Stomach (tissue), 9 donors: ENCODE data around the gene PRDM16. TPM values are rescaled to one million over a fixed set of nuclear protein-coding genes. Genes with fewer than 3 reads are reported as not detected.

ENCODE experiments used
- DNase-seq, 2 donors: peaks; one replicate each; pipeline versions ENCODE4 v3.0.0 to v3.0.0-alpha.2; 2013 to 2019
- H3K27ac ChIP-seq, 5 donors: fragments of 200-600 bp in 4 of 5; sonication (generic) in 4 of 5; one replicate each; pipeline ENCODE4 v1.5.1; 2013 to 2019; ENCODE audit warnings: mild to moderate bottlenecking in 1 of 5, moderate library complexity in 1 of 5
- H3K27me3 ChIP-seq, 3 donors: fragments of 200-600 bp; sonication (generic); one replicate each; pipeline ENCODE4 v1.5.1; 2017 to 2019; ENCODE audit warnings: mixed run types in 1 of 3
- H3K36me3 ChIP-seq, 4 donors: fragments of 200-600 bp; sonication (generic); 1 replicate in 3 of 4; 2 replicates in 1 of 4; pipeline ENCODE4 v1.5.1; 2016 to 2019
- H3K4me1 ChIP-seq, 4 donors: fragments of 200-600 bp; sonication (generic); one replicate each; pipeline ENCODE4 v1.5.1; 2016 to 2019
- H3K4me3 ChIP-seq, 4 donors: fragments of 200-600 bp; sonication (generic) in 3 of 4; one replicate each; pipeline ENCODE4 v1.5.1; 2016 to 2019; ENCODE audit warnings: mild to moderate bottlenecking in 1 of 4
- H3K9me3 ChIP-seq, 4 donors: fragments of 200-600 bp; sonication (generic); one replicate each; pipeline ENCODE4 v1.5.1; 2016 to 2019
- CTCF ChIP-seq, 7 experiments: fragments of 450-650 bp in 4 of 7; fragments of 200-600 bp in 3 of 7; sonication (generic) in 3 of 7; IDR thresholded peaks; one replicate each; pipeline ENCODE4 v1.5.1; 2016 to 2019; ENCODE audit warnings: antibody characterized with exemption in 7 of 7, control low read depth in 2 of 7, mild to moderate bottlenecking in 1 of 7
- EP300 ChIP-seq: sonication (generic); formaldehyde crosslinking; IDR thresholded peaks from one replicate; pipeline ENCODE4 v1.6.1; 2017; ENCODE audit warnings: antibody characterized with exemption
- POLR2A ChIP-seq, 4 donors: fragments of 450-650 bp; IDR thresholded peaks; one replicate each; pipeline ENCODE4 v1.6.1; 2016; ENCODE audit warnings: antibody characterized with exemption in 4 of 4, control low read depth in 2 of 4, mild to moderate bottlenecking in 1 of 4, moderate library complexity in 1 of 4
- POLR2AphosphoS5 ChIP-seq, 3 donors: sonication (generic); formaldehyde crosslinking; IDR thresholded peaks; one replicate each; pipeline ENCODE4 v1.6.1; 2016; ENCODE audit warnings: antibody characterized with exemption in 3 of 3
- WGBS, 5 donors: extraction: QIAGEN DNeasy Blood & Tissue Kit in 3 of 5; methylation state at CpG; one replicate each; pipeline versions ENCODE4 v1.1.5 to v1.1.7; 2013 to 2018; 5-methylcytosine and 5-hydroxymethylcytosine counted together
- intact Hi-C: fragments of 100-400 bp; cut with DNase I; formaldehyde crosslinking; loops from one replicate; pipeline ENCODE4 v1.15.1; 2023; ENCODE audit warnings: low total_unique reads
- polyA plus RNA-seq, 3 donors: library from polyadenylated mRNA; stranded (reverse); fragments of 200-250 nt; gene quantifications; one replicate each; pipeline ENCODE4 v1.2.3, GENCODE V29; 2013
- total RNA-seq, 5 donors: library from RNA; depleted of rRNA; stranded (reverse); fragments of >200 nt; gene quantifications; one replicate each; pipeline versions ENCODE4 v1.1.0 to v1.2.3, GENCODE V29; 2014 to 2016
- donor health status: healthy with polysubstance abuse.
- donor health status: Bipolar disorder and iron deficiency.
- donor health status: healthy.

Gene PRDM16
- total and polyA plus RNA-seq, 8 donors, result 0.29 to 222 (median 15.8) TPM

- no peak overlapping the region for H3K4me3 ChIP-seq
- no peaks in the 10 kb centered on the region for H3K36me3 ChIP-seq
- WGBS, 5 donors, result 86 to 92% (median 87%) methylated on average over 2 of the region's 2 CpGs
- DNase-seq, result no peak
- H3K27ac ChIP-seq, result peak overlapping the region in 1 of 5 donors; percentile 72
- intact Hi-C loops, result no loop called here
- peaks cover 0 to 9% (median 0%) of the 10 kb centered on the region in 3 donors for H3K27me3 ChIP-seq
- H3K9me3 ChIP-seq, result no peaks in the 10 kb centered on the region
- no peak for TF ChIP-seq POLR2A (IDR thresholded peaks at IDR 0.05)
- TF ChIP-seq EP300, result no peak
- no peak for TF ChIP-seq CTCF (IDR thresholded peaks at IDR 0.05)
- TF ChIP-seq POLR2AphosphoS5 (IDR thresholded peaks at IDR 0.05), result no peak
- H3K4me1 ChIP-seq, result peaks cover 31 to 62% (median 50%) of the 10 kb centered on the region in 4 donors
Measured at GRCh38 chr1:3318329-3318728, 249.3 kb downstream of the PRDM16 start.

- peak in 1 of 3 donors; percentile 71 for TF ChIP-seq POLR2AphosphoS5 (IDR thresholded peaks at IDR 0.05)
- TF ChIP-seq POLR2A (IDR thresholded peaks at IDR 0.05), result no peak
- TF ChIP-seq EP300, result no peak
- TF ChIP-seq CTCF (IDR thresholded peaks at IDR 0.05), result peak in 6 of 7 experiments; percentile 49 to 94 (median 82)
- no peak overlapping the region for H3K4me3 ChIP-seq
- no peaks in the 10 kb centered on the region for H3K9me3 ChIP-seq
- H3K36me3 ChIP-seq, result no peaks in the 10 kb centered on the region
- intact Hi-C loops, result no loop called here
- WGBS, 5 donors, result 11 to 42% (median 18%) methylated on average over 4 of the region's 4 CpGs
- peaks cover 22 to 56% (median 45%) of the 10 kb centered on the region in 4 donors for H3K4me1 ChIP-seq
- peak overlapping the region; percentile 40 to 79 (median 72) for H3K27ac ChIP-seq
- peak; percentile 75 to 90 for DNase-seq
- H3K27me3 ChIP-seq, result peaks cover 0 to 24% (median 0%) of the 10 kb centered on the region in 3 donors
Measured at GRCh38 chr1:3319874-3320245, 250.9 kb downstream of the PRDM16 start.

- Histone ChIP-seq H3K4me1 (peaks cover 19 to 49% (median 42%) of the 10 kb centered on the region in 4 donors), H3K9me3 (no peaks in the 10 kb centered on the region), H3K36me3 (no peaks in the 10 kb centered on the region), H3K4me3 (no peak overlapping the region), H3K27ac (peak overlapping the region; percentile 40 to 79 (median 65)), H3K27me3 (peaks cover 0 to 26% (median 0%) of the 10 kb centered on the region in 3 donors)
- TF ChIP-seq POLR2AphosphoS5 (IDR thresholded peaks at IDR 0.05) (peak in 1 of 3 donors; percentile 60), POLR2A (IDR thresholded peaks at IDR 0.05) (no peak), EP300 (no peak), CTCF (IDR thresholded peaks at IDR 0.05) (peak in 1 of 7 experiments; percentile 42)
- intact Hi-C loops, result no loop called here
- 33 to 42% (median 39%) methylated on average over 17 to 18 of the region's 18 CpGs for WGBS, 5 donors
- DNase-seq, result peak; percentile 69 to 81
Measured at GRCh38 chr1:3320246-3321152, 251.5 kb downstream of the PRDM16 start.

- no peaks in the 10 kb centered on the region for H3K36me3 ChIP-seq
- peaks cover 19 to 40% (median 38%) of the 10 kb centered on the region in 4 donors for H3K4me1 ChIP-seq
- H3K27ac ChIP-seq, result peak overlapping the region in 1 of 5 donors; percentile 69
- intact Hi-C loops, result no loop called here
- H3K4me3 ChIP-seq, result no peak overlapping the region
- no peaks in the 10 kb centered on the region for H3K9me3 ChIP-seq
- DNase-seq, result no peak
- H3K27me3 ChIP-seq, result peaks cover 0 to 26% (median 0%) of the 10 kb centered on the region in 3 donors
- TF ChIP-seq POLR2AphosphoS5 (IDR thresholded peaks at IDR 0.05), result no peak
- TF ChIP-seq CTCF (IDR thresholded peaks at IDR 0.05), result no peak
- no peak for TF ChIP-seq EP300
- TF ChIP-seq POLR2A (IDR thresholded peaks at IDR 0.05), result no peak
- WGBS, 5 donors, result 75 to 86% (median 81%) methylated on average over 25 of the region's 25 CpGs
Measured at GRCh38 chr1:3321559-3322449, 252.8 kb downstream of the PRDM16 start.
